Ishikawa (cell line): ENCODE data around the gene TNFAIP8L3.

ENCODE experiments used
- CEBPB ChIP-seq: IDR thresholded peaks from 2 replicates; pipeline ENCODE4 v1.6.1; 2012
- CREB1 ChIP-seq: IDR thresholded peaks from 2 replicates; pipeline ENCODE4 v1.6.1; 2012; ENCODE audit warnings: low read depth
- EGR1 ChIP-seq: IDR thresholded peaks from 2 replicates; pipeline ENCODE4 v1.6.1; 2012
- EP300 ChIP-seq: IDR thresholded peaks from 2 replicates; pipeline ENCODE4 v1.6.1; 2012; ENCODE audit warnings: borderline replicate concordance
- FOXM1 ChIP-seq: IDR thresholded peaks from 2 replicates; pipeline ENCODE4 v1.6.1; 2012; ENCODE audit warnings: low read depth, borderline replicate concordance
- MAX ChIP-seq: IDR thresholded peaks from 2 replicates; pipeline ENCODE4 v1.6.1; 2012
- NFIC ChIP-seq: IDR thresholded peaks from 2 replicates; pipeline ENCODE4 v1.6.1; 2012
- RAD21 ChIP-seq: IDR thresholded peaks from 2 replicates; pipeline ENCODE4 v1.6.1; 2012; ENCODE audit warnings: low read depth
- REST ChIP-seq: IDR thresholded peaks from 2 replicates; pipeline ENCODE4 v1.6.1; 2012; ENCODE audit warnings: low read depth, mild to moderate bottlenecking
- TAF1 ChIP-seq: IDR thresholded peaks from 2 replicates; pipeline ENCODE4 v1.6.1; 2012; ENCODE audit warnings: low read depth, mild to moderate bottlenecking
- TCF12 ChIP-seq: IDR thresholded peaks from 2 replicates; pipeline ENCODE4 v1.6.1; 2012; ENCODE audit warnings: low read depth
- TEAD4 ChIP-seq: IDR thresholded peaks from 2 replicates; pipeline ENCODE4 v1.6.1; 2012
- USF1 ChIP-seq: IDR thresholded peaks from 2 replicates; pipeline ENCODE4 v1.6.1; 2012
- YY1 ChIP-seq: IDR thresholded peaks from 2 replicates; pipeline ENCODE4 v1.6.1; 2012; ENCODE audit warnings: low read depth
- ZBTB7A ChIP-seq: IDR thresholded peaks from 2 replicates; pipeline ENCODE4 v1.6.1; 2012; ENCODE audit warnings: low read depth

Gene TNFAIP8L3

GRCh38 chr15:51075364-51075763 lies 19.3 kb downstream of the TNFAIP8L3 start:
- no peak for TF ChIP-seq TCF12
- no peak for TF ChIP-seq USF1
- no peak for TF ChIP-seq TAF1
- no peak for TF ChIP-seq YY1
- TF ChIP-seq FOXM1, result no peak
- no peak for TF ChIP-seq REST
- no peak for TF ChIP-seq TEAD4

- TF ChIP-seq TAF1 (no peak), ZBTB7A (no peak), MAX (no peak), USF1 (no peak), YY1 (no peak), FOXM1 (no peak), TEAD4 (no peak), CEBPB (no peak), CREB1 (no peak), EGR1 (no peak), NFIC (no peak), EP300 (no peak)
These were observed 19.8 kb downstream of the TNFAIP8L3 start for GRCh38 chr15:51074926-51075325.

- no peak for TF ChIP-seq TEAD4
These were observed 23.1 kb downstream of the TNFAIP8L3 start for GRCh38 chr15:51071578-51071977.

GRCh38 chr15:51069983-51070382 lies 24.7 kb downstream of the TNFAIP8L3 start:
- TF ChIP-seq TCF12 (no peak), CREB1 (no peak), EGR1 (no peak), FOXM1 (no peak), YY1 (no peak), NFIC (no peak), ZBTB7A (no peak), TAF1 (no peak), EP300 (no peak), MAX (no peak), CEBPB (no peak), REST (no peak), RAD21 (no peak), USF1 (no peak), TEAD4 (no peak)

GRCh38 chr15:51067510-51067909 lies 27.2 kb downstream of the TNFAIP8L3 start:
- TF ChIP-seq CREB1 (no peak), TEAD4 (no peak), RAD21 (no peak), REST (no peak), TCF12 (no peak), TAF1 (no peak), EP300 (no peak), YY1 (no peak), USF1 (no peak), CEBPB (no peak), FOXM1 (no peak), EGR1 (no peak), ZBTB7A (no peak)
